ENCODE data around the gene GIT2. TPM values are rescaled to one million over a fixed set of nuclear protein-coding genes. Genes with fewer than 3 reads are reported as not detected.

GIT2 gene
- total RNA-seq, 1 experiment from 2014 or later: 21.7 TPM

GRCh38 chr12:110042264-110042663 lies 46.1 kb upstream of the GIT2 start:
- peaks cover 19% of the 10 kb centered on the region for H3K4me1 Mint-ChIP-seq
- POLR2A ChIA-PET: no interaction called here
- H3K27me3 Mint-ChIP-seq (ENCODE audit: low read depth): no peaks in the 10 kb centered on the region; the same call in 1 of the 2 replicates
- H3K36me3 Mint-ChIP-seq: peaks cover 14% of the 10 kb centered on the region; the same call in 1 of the 2 replicates
- DNase-seq (ENCODE audit: low spot score) (no peak), ATAC-seq (no peak)
- peak overlapping the region; percentile 83 for H3K27ac Mint-ChIP-seq
- H3K9me3 Mint-ChIP-seq: no peaks in the 10 kb centered on the region
- no peak overlapping the region for H3K4me3 Mint-ChIP-seq
- CTCF ChIA-PET: interaction anchor here (0.5 kb wide), 1 partner anchor 15 kb away, joined by 5 read pairs; no protein-coding TSS in a partner anchor
- no peak for TF ChIP-seq CREM (CRISPR knock-in tag; IDR thresholded peaks at IDR 0.05)
- no peak for TF ChIP-seq SP1 (CRISPR knock-in tag; conservative IDR thresholded peaks at IDR 0.05)
- no peak for TF ChIP-seq IRF1 (CRISPR knock-in tag; IDR thresholded peaks at IDR 0.05)
- TF ChIP-seq IRF2 (CRISPR knock-in tag; IDR thresholded peaks at IDR 0.05; ENCODE audit: borderline replicate concordance, low read depth): no peak
- TF ChIP-seq ZNF671 (CRISPR knock-in tag; IDR thresholded peaks at IDR 0.05): no peak
- no peak for TF ChIP-seq ZSCAN18 (CRISPR knock-in tag; IDR thresholded peaks at IDR 0.05)
- no peak for TF ChIP-seq OVOL2 (CRISPR knock-in tag; IDR thresholded peaks at IDR 0.05; ENCODE audit: borderline replicate concordance)
- TF ChIP-seq SMAD3 (CRISPR knock-in tag; IDR thresholded peaks at IDR 0.05; ENCODE audit: borderline replicate concordance): no peak
- no peak for TF ChIP-seq SMAD4 (CRISPR knock-in tag; IDR thresholded peaks at IDR 0.05)
- no peak for TF ChIP-seq SOX15 (CRISPR knock-in tag; IDR thresholded peaks at IDR 0.05)
- no peak for TF ChIP-seq GRHL2 (CRISPR knock-in tag; IDR thresholded peaks at IDR 0.05; ENCODE audit: insufficient replicate concordance, severe bottlenecking)
- no peak for TF ChIP-seq NR1H2 (CRISPR knock-in tag; IDR thresholded peaks at IDR 0.05)
- TF ChIP-seq ATF1 (CRISPR knock-in tag; IDR thresholded peaks at IDR 0.05): no peak
- no peak for TF ChIP-seq RELA (CRISPR knock-in tag; IDR thresholded peaks at IDR 0.05; ENCODE audit: borderline replicate concordance)
- TF ChIP-seq MAX (CRISPR knock-in tag; IDR thresholded peaks at IDR 0.05): no peak
- TF ChIP-seq TEAD4 (CRISPR knock-in tag; IDR thresholded peaks at IDR 0.05): no peak
- no peak for TF ChIP-seq ARID4B (CRISPR knock-in tag; IDR thresholded peaks at IDR 0.05; ENCODE audit: borderline replicate concordance)
- no peak for TF ChIP-seq TEAD1 (CRISPR knock-in tag; IDR thresholded peaks at IDR 0.05)
- no peak for TF ChIP-seq ZNF138 (CRISPR knock-in tag; conservative IDR thresholded peaks at IDR 0.05)

GRCh38 chr12:110039085-110039807 lies 43.1 kb upstream of the GIT2 start:
- peaks cover 21% of the 10 kb centered on the region; the same call in 1 of the 2 replicates for H3K36me3 Mint-ChIP-seq
- no peaks in the 10 kb centered on the region; the same call in 1 of the 2 replicates for H3K27me3 Mint-ChIP-seq (ENCODE audit: low read depth)
- no peaks in the 10 kb centered on the region for H3K9me3 Mint-ChIP-seq
- H3K4me3 Mint-ChIP-seq: no peak overlapping the region
- DNase-seq (ENCODE audit: low spot score): no peak
- ChIA-PET POLR2A (no interaction called here), CTCF (no interaction called here)
- peak; percentile 49 for ATAC-seq
- H3K27ac Mint-ChIP-seq: peak overlapping the region; percentile 68
- H3K4me1 Mint-ChIP-seq: peaks cover 18% of the 10 kb centered on the region
- TF ChIP-seq GABPB1 (CRISPR knock-in tag; IDR thresholded peaks at IDR 0.05) (peak; percentile 58), ZNF396 (CRISPR knock-in tag; IDR thresholded peaks at IDR 0.05; ENCODE audit: borderline replicate concordance) (no peak)

Data from WTC11 (cell line).